ENCODE measurements around the gene AP3M1. TPM values are rescaled to one million over a fixed set of nuclear protein-coding genes. Genes with fewer than 3 reads are reported as not detected.

AP3M1 gene
- total RNA-seq, 1 donor, result 35.8 TPM

DNA sequence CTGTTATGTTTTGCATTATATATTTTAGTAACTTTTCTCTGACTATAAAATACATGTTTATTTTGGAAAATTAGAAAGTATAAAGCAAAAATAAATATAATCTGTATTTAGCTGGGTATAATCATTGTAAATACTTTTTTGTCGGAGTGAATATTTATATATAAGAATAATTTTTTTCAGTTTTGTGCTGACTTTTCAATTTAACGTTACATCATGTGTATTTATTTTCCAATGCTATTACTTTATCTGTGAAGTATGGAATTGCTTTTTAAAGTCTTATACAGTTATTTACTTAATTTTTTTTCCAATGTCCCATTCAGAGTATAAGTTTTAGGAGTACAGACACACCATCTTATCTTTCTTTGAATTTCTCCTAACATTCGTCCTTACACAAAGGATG, 15.2 kb downstream of the AP3M1 start:
- Histone ChIP-seq H4K20me1 (ENCODE audit: insufficient read depth, low read length) (peaks cover 3% of the 10 kb centered on the region), H3K4me1 (ENCODE audit: insufficient read depth, low read length) (no peaks in the 10 kb centered on the region), H3K9me3 (ENCODE audit: low read depth, low read length) (no peaks in the 10 kb centered on the region), H3K4me2 (ENCODE audit: insufficient read depth, low read length) (no peak overlapping the region), H3K79me2 (ENCODE audit: insufficient read depth, low read length) (peaks cover 16% of the 10 kb centered on the region), H3K27me3 (ENCODE audit: insufficient read depth, low read length) (no peaks in the 10 kb centered on the region), H3K27ac (ENCODE audit: low read depth, low read length) (no peak overlapping the region), H3K4me3 (ENCODE audit: insufficient read depth, low read length) (no peak overlapping the region), H3K36me3 (ENCODE audit: insufficient read depth, low read length) (peaks cover 48% of the 10 kb centered on the region), H2AFZ (ENCODE audit: low read length) (no peak overlapping the region)
- TF ChIP-seq, protein P1, sequence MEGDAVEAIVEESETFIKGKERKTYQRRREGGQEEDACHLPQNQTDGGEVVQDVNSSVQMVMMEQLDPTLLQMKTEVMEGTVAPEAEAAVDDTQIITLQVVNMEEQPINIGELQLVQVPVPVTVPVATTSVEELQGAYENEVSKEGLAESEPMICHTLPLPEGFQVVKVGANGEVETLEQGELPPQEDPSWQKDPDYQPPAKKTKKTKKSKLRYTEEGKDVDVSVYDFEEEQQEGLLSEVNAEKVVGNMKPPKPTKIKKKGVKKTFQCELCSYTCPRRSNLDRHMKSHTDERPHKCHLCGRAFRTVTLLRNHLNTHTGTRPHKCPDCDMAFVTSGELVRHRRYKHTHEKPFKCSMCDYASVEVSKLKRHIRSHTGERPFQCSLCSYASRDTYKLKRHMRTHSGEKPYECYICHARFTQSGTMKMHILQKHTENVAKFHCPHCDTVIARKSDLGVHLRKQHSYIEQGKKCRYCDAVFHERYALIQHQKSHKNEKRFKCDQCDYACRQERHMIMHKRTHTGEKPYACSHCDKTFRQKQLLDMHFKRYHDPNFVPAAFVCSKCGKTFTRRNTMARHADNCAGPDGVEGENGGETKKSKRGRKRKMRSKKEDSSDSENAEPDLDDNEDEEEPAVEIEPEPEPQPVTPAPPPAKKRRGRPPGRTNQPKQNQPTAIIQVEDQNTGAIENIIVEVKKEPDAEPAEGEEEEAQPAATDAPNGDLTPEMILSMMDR (IDR thresholded peaks at IDR 0.05; ENCODE audit: extremely low read depth, low read depth, low read length), result no peak
- DNase-seq (ENCODE audit: insufficient read length, low spot score, missing footprints), result no peak

DNA sequence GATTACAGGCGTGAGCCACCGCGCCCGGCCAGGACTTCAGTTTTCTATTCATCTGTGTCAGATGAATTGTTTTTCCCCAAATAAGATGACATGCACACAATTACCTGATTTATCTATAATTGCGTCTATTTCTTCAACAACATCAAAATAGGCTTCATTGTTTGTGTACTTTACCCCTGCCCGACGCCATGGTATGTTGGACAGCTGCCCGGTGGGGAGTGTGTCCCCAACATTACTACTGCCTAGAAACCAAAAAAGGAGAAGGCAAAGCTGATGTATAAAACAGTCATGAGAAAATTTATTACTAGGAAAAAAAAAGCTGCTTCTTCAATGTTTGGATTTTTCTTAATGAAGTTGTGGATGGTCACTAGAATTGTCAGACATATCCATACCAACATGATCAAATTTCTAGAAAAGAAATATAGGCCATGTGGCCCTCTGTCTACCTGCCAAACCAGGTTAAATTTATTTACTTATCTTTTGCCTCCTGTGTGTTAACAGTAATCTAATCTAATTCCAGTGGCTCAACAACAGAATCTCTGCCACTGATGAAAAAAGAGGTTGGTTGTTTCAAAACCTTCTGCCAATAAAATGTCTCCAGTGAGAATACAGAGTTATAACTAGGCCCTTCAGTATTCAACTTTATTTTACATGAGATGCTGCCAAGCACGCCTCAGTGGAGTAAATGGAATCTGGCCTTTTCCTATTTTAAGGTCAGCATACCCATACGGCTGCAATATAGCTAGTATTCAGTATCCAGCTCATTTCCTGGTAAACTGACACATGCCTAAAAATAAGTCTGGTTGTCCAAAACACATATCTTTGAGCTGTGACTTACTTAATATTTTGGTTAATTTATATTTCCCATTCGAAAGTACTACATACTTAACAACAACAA, 16.5 kb downstream of the AP3M1 start:
- Histone ChIP-seq H3K4me3 (ENCODE audit: insufficient read depth, low read length) (no peak overlapping the region), H3K27me3 (ENCODE audit: insufficient read depth, low read length) (no peaks in the 10 kb centered on the region), H4K20me1 (ENCODE audit: insufficient read depth, low read length) (peaks cover 2% of the 10 kb centered on the region), H3K27ac (ENCODE audit: low read depth, low read length) (no peak overlapping the region), H3K4me2 (ENCODE audit: insufficient read depth, low read length) (no peak overlapping the region), H3K36me3 (ENCODE audit: insufficient read depth, low read length) (peaks cover 52% of the 10 kb centered on the region), H3K9me3 (ENCODE audit: low read depth, low read length) (no peaks in the 10 kb centered on the region), H3K4me1 (ENCODE audit: insufficient read depth, low read length) (no peaks in the 10 kb centered on the region), H2AFZ (ENCODE audit: low read length) (no peak overlapping the region), H3K79me2 (ENCODE audit: insufficient read depth, low read length) (peaks cover 7% of the 10 kb centered on the region)
- TF ChIP-seq, protein P1 (IDR thresholded peaks at IDR 0.05; ENCODE audit: extremely low read depth, low read depth, low read length), result no peak
- DNase-seq (ENCODE audit: insufficient read length, low spot score, missing footprints), result no peak

GRCh38 chr10:74123081-74123480, 27.5 kb downstream of the AP3M1 start:
- Histone ChIP-seq H3K27me3 (ENCODE audit: insufficient read depth, low read length) (no peaks in the 10 kb centered on the region), H3K79me2 (ENCODE audit: insufficient read depth, low read length) (peaks cover 2% of the 10 kb centered on the region), H2AFZ (ENCODE audit: low read length) (no peak overlapping the region), H3K27ac (ENCODE audit: low read depth, low read length) (no peak overlapping the region), H3K4me3 (ENCODE audit: insufficient read depth, low read length) (no peak overlapping the region), H3K4me1 (ENCODE audit: insufficient read depth, low read length) (peaks cover 8% of the 10 kb centered on the region), H3K9me3 (ENCODE audit: low read depth, low read length) (no peaks in the 10 kb centered on the region), H3K36me3 (ENCODE audit: insufficient read depth, low read length) (peaks cover 75% of the 10 kb centered on the region), H3K4me2 (ENCODE audit: insufficient read depth, low read length) (no peak overlapping the region), H4K20me1 (ENCODE audit: insufficient read depth, low read length) (peaks cover 11% of the 10 kb centered on the region)
- TF ChIP-seq, protein P1 (IDR thresholded peaks at IDR 0.05; ENCODE audit: extremely low read depth, low read depth, low read length), result no peak
- DNase-seq (ENCODE audit: insufficient read length, low spot score, missing footprints), result no peak

GRCh38 chr10:74122060-74122459, 28.6 kb downstream of the AP3M1 start:
- DNase-seq (ENCODE audit: insufficient read length, low spot score, missing footprints), result no peak
- Histone ChIP-seq H4K20me1 (ENCODE audit: insufficient read depth, low read length) (peaks cover 13% of the 10 kb centered on the region), H3K36me3 (ENCODE audit: insufficient read depth, low read length) (peaks cover 80% of the 10 kb centered on the region), H2AFZ (ENCODE audit: low read length) (no peak overlapping the region), H3K4me1 (ENCODE audit: insufficient read depth, low read length) (peaks cover 8% of the 10 kb centered on the region), H3K79me2 (ENCODE audit: insufficient read depth, low read length) (peaks cover 2% of the 10 kb centered on the region), H3K27ac (ENCODE audit: low read depth, low read length) (no peak overlapping the region), H3K27me3 (ENCODE audit: insufficient read depth, low read length) (no peaks in the 10 kb centered on the region), H3K9me3 (ENCODE audit: low read depth, low read length) (no peaks in the 10 kb centered on the region), H3K4me2 (ENCODE audit: insufficient read depth, low read length) (no peak overlapping the region), H3K4me3 (ENCODE audit: insufficient read depth, low read length) (no peak overlapping the region)
- TF ChIP-seq, protein P1 (IDR thresholded peaks at IDR 0.05; ENCODE audit: extremely low read depth, low read depth, low read length), result no peak
